Kidney (tissue), 14 donors: ENCODE data around the gene TOMT. TPM values are rescaled to one million over a fixed set of nuclear protein-coding genes. Genes with fewer than 3 reads are reported as not detected.

Source experiments
- DNase-seq, 5 donors: peaks; one replicate each; pipeline ENCODE4 v3.0.0-alpha.2; 2013 to 2020
- FAIRE-seq: peaks from 2 replicates; lab custom pipeline; 2012; peaks lifted over from hg19 to GRCh38; lab: Jason Lieb, UNC
- H3K27ac ChIP-seq, 2 donors: one replicate each; pipeline ENCODE4 v1.7.0; 2013; ENCODE audit warnings: low read depth in 2 of 2, low read length in 2 of 2, inconsistent platforms in 1 of 2
- H3K27me3 ChIP-seq: one replicate; pipeline ENCODE4 v1.7.1; 2013; ENCODE audit warnings: low read length, inconsistent platforms; ENCODE audit not compliant: control insufficient read depth, insufficient read depth
- H3K36me3 ChIP-seq, 3 donors: one replicate each; pipeline versions ENCODE4 v1.7.0 to v1.7.1; 2013; ENCODE audit warnings: low read length in 3 of 3, control low read depth in 1 of 3, inconsistent platforms in 1 of 3; ENCODE audit not compliant: insufficient read depth in 3 of 3, control insufficient read depth in 2 of 3
- H3K4me1 ChIP-seq, 3 donors: one replicate each; pipeline versions ENCODE4 v1.7.0 to v1.7.1; 2013; ENCODE audit warnings: low read length in 3 of 3, inconsistent platforms in 1 of 3, low read depth in 1 of 3; ENCODE audit not compliant: control insufficient read depth in 2 of 3, insufficient read depth in 2 of 3
- H3K4me3 ChIP-seq, 3 donors: one replicate each; pipeline versions ENCODE4 v1.7.0 to v1.8.1; 2013; ENCODE audit warnings: low read length in 3 of 3, control low read depth in 1 of 3, inconsistent platforms in 1 of 3
- H3K9ac ChIP-seq, 3 donors: one replicate each; pipeline versions ENCODE4 v1.7.0 to v1.7.1; 2013; ENCODE audit warnings: low read length in 3 of 3, control low read depth in 1 of 3, inconsistent platforms in 1 of 3
- H3K9me3 ChIP-seq, 3 donors: one replicate each; pipeline versions ENCODE4 v1.7.0 to v1.7.1; 2013; ENCODE audit warnings: low read length in 3 of 3, control low read depth in 1 of 3, inconsistent platforms in 1 of 3; ENCODE audit not compliant: control insufficient read depth in 2 of 3, insufficient read depth in 1 of 3
- intact Hi-C: fragments of 100-400 bp; cut with DNase I; formaldehyde crosslinking; loops from one replicate; pipeline ENCODE4 v1.11.1; 2022
- microRNA-seq: library from miRNA; unstranded; fragments of <30 nt; microRNA quantifications from one replicate; pipeline ENCODE4 v1.2.0, GENCODE V29; 2020
- polyA plus RNA-seq: library from polyadenylated mRNA; stranded (reverse); fragments of 350-450 nt; fragmentation: Illumina TruSeq; extraction: RNeasy Lipid Tissue Mini Kit (QIAGEN cat#74804); gene quantifications from one replicate; pipeline ENCODE4 v1.2.3, GENCODE V29; 2014; ENCODE audit warnings: low read depth, low replicate concordance; ENCODE audit not compliant: insufficient read depth
- total RNA-seq: library from RNA; stranded (reverse); fragmentation: NEBNext Ultra II Directional; extraction: Animal tissue kit (Norgen Biotek cat#: 25700); gene quantifications from one replicate; pipeline ENCODE4 v1.2.1, GENCODE V29; 2021
- TF ChIP-seq, protein P1 (sequence below): IDR thresholded peaks from 3 replicates; pipeline ENCODE4 v1.5.1; 2012; ENCODE audit warnings: mild to moderate bottlenecking, moderate library complexity, borderline replicate concordance; ENCODE audit not compliant: insufficient read depth; ENCODE audit errors: extremely low read depth
- donor health status: control.
- donor health status: control.
- donor health status: control.
- donor health status: control.
- donor health status: control.
- donor health status: DM: yes; HTN: yes; CAD: no.
- donor health status: Normal renal cell carcinoma (clear cell type).

TOMT gene
- total and polyA plus RNA-seq, 2 donors from 2014 or later = not detected

DNA sequence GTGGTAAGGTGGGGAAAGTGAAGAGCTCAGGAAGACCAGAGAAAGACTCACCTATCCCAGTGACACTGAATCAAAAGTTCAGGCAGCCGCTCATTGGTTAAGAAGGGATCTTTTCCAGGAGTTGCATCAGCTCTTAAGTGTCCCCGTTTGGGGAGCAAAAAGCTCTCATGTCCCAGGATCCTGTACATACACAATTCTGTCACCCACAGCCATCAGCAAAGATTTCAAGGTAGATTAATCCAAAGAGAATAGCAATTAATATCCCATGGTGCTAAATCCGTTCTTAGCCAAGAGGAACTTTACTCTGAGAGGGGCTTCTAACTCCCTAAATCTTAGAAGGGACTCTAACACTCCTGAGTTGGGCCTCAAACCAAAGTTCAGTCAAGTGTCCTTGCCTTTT is 49.1 kb downstream of the TOMT start:
- H3K4me1 ChIP-seq = no peaks in the 10 kb centered on the region
- H3K9me3 ChIP-seq = no peaks in the 10 kb centered on the region
- no peak overlapping the region for H3K4me3 ChIP-seq
- H3K27ac ChIP-seq = no peak overlapping the region
- FAIRE-seq (no peak), DNase-seq (no peak)
- H3K27me3 ChIP-seq = no peaks in the 10 kb centered on the region
- H3K36me3 ChIP-seq = no peaks in the 10 kb centered on the region
- intact Hi-C loops = no loop called here
- TF ChIP-seq, protein P1, sequence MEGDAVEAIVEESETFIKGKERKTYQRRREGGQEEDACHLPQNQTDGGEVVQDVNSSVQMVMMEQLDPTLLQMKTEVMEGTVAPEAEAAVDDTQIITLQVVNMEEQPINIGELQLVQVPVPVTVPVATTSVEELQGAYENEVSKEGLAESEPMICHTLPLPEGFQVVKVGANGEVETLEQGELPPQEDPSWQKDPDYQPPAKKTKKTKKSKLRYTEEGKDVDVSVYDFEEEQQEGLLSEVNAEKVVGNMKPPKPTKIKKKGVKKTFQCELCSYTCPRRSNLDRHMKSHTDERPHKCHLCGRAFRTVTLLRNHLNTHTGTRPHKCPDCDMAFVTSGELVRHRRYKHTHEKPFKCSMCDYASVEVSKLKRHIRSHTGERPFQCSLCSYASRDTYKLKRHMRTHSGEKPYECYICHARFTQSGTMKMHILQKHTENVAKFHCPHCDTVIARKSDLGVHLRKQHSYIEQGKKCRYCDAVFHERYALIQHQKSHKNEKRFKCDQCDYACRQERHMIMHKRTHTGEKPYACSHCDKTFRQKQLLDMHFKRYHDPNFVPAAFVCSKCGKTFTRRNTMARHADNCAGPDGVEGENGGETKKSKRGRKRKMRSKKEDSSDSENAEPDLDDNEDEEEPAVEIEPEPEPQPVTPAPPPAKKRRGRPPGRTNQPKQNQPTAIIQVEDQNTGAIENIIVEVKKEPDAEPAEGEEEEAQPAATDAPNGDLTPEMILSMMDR = no peak
- no peak overlapping the region for H3K9ac ChIP-seq

DNA sequence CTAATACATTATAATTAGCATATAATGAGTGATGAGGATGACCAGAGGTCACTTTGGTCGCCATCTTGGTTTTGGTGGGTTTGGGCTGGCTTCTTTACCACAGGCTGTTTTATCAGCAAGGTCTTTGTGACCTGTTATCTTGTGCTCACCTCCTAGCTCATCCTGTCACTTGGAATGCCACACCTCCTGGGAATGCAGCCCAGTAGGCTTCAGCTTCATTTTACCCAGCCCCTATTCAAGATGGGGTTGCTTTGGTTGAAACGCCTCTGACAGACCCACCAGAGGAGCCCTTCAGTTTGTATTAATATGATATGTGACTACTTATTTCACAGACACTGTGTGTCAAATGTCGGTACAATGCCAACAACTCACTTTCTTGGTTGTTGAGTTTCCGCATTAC is 50.0 kb downstream of the TOMT start:
- FAIRE-seq (no peak), DNase-seq (no peak)
- no peaks in the 10 kb centered on the region for H3K36me3 ChIP-seq
- H3K27ac ChIP-seq = no peak overlapping the region
- no peaks in the 10 kb centered on the region for H3K27me3 ChIP-seq
- no peaks in the 10 kb centered on the region for H3K9me3 ChIP-seq
- H3K9ac ChIP-seq = no peak overlapping the region
- no peak overlapping the region for H3K4me3 ChIP-seq
- intact Hi-C loops = no loop called here
- H3K4me1 ChIP-seq = no peaks in the 10 kb centered on the region
- TF ChIP-seq, protein P1 = no peak

DNA sequence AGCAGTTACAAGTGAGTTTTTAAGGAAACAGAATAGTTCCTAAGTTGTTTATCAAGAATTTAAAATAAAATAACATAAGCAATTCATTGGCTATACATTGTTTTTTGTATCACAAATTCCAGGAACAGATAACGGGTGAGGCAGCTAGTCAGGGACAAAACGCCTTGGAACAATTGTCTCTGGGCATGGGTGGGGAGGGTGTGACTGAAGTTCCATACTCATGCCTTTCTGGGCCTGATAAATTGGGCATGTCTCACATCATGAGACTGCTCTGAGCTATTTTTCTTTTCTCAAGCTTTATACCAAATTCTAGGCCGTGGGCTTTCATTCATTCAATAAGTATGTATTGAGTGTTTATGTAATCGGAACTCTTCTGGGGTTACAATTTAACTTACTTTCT is 51.4 kb downstream of the TOMT start:
- no peak overlapping the region for H3K9ac ChIP-seq
- no peak for DNase-seq
- intact Hi-C loops = no loop called here
- no peaks in the 10 kb centered on the region for H3K9me3 ChIP-seq
- no peaks in the 10 kb centered on the region for H3K4me1 ChIP-seq
- no peak overlapping the region for H3K27ac ChIP-seq
- FAIRE-seq = no peak
- TF ChIP-seq, protein P1 = no peak
- H3K4me3 ChIP-seq = no peak overlapping the region
- H3K36me3 ChIP-seq = no peaks in the 10 kb centered on the region
- no peaks in the 10 kb centered on the region for H3K27me3 ChIP-seq

Small RNA genes within 50 kb of the gene (microRNA-seq; reads per million reads assigned to microRNA genes)
- gene MIR3165 = not detected

Other genes with a start within 250 kb of the TOMT start
- gene DEFB131B, start 227.5 kb upstream of the TOMT start, total RNA-seq = not detected
- gene DEFB131B, start 227.5 kb upstream of the TOMT start, polyA plus RNA-seq = not detected
- 14.3 TPM for gene XNDC1N, start 177.3 kb upstream of the TOMT start, total RNA-seq
- gene XNDC1N, start 177.3 kb upstream of the TOMT start, polyA plus RNA-seq = 4.6 TPM
- gene RNF121, start 176.9 kb upstream of the TOMT start, total RNA-seq = 59.4 TPM
- 37.1 TPM for gene RNF121, start 176.9 kb upstream of the TOMT start, polyA plus RNA-seq
- gene IL18BP, start 107.0 kb upstream of the TOMT start, total RNA-seq = 19.5 TPM
- gene IL18BP, start 107.0 kb upstream of the TOMT start, polyA plus RNA-seq = 21.1 TPM
- 198 TPM for gene NUMA1, start 25.4 kb upstream of the TOMT start, total RNA-seq
- 85.3 TPM for gene NUMA1, start 25.4 kb upstream of the TOMT start, polyA plus RNA-seq
- gene LRRC51, start 25.1 kb upstream of the TOMT start, total RNA-seq = 23.3 TPM
- 28.9 TPM for gene LRRC51, start 25.1 kb upstream of the TOMT start, polyA plus RNA-seq
- gene LAMTOR1, start 2.6 kb upstream of the TOMT start, total RNA-seq = 111 TPM
- 189 TPM for gene LAMTOR1, start 2.6 kb upstream of the TOMT start, polyA plus RNA-seq
- 30.0 TPM for gene ANAPC15, start 6.8 kb downstream of the TOMT start, total RNA-seq
- 79.8 TPM for gene ANAPC15, start 6.8 kb downstream of the TOMT start, polyA plus RNA-seq
- 17.5 TPM for gene FOLR3, start 29.8 kb downstream of the TOMT start, total RNA-seq
- gene FOLR3, start 29.8 kb downstream of the TOMT start, polyA plus RNA-seq = 65.0 TPM
- 41.2 TPM for gene FOLR1, start 86.2 kb downstream of the TOMT start, total RNA-seq
- 297 TPM for gene FOLR1, start 86.2 kb downstream of the TOMT start, polyA plus RNA-seq
- 31.9 TPM for gene FOLR2, start 110.9 kb downstream of the TOMT start, total RNA-seq
- gene FOLR2, start 110.9 kb downstream of the TOMT start, polyA plus RNA-seq = 16.8 TPM
- 120 TPM for gene INPPL1, start 118.8 kb downstream of the TOMT start, total RNA-seq
- gene INPPL1, start 118.8 kb downstream of the TOMT start, polyA plus RNA-seq = 39.9 TPM
- gene PHOX2A, start 138.3 kb downstream of the TOMT start, total RNA-seq = not detected
- not detected for gene PHOX2A, start 138.3 kb downstream of the TOMT start, polyA plus RNA-seq